Measurements from ENCODE around the gene ATF2.

Gene ATF2

DNA sequence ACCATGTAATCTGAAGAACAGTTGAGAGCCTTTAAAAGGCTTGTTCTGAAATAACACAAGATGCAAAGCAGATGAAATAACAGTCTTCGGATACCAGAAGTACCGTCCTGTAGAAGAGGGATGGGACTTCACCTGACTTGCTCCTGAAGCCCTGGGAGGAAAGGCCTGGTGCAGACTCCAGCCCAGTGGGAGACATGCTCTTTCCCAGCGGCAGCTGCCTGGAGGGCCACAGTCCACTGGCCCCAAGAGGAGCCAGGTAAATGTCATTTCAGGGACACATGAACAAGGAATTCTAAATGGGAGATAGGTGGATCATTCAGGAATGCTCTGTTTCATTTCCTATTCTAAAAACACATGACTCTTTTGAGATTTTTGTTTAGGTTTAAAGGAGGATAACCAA lies 140.2 kb downstream of the ATF2 start:
- Histone ChIP-seq H3K36me3 (ENCODE audit: control insufficient read depth, insufficient read depth, low read length) (no peaks in the 10 kb centered on the region), H3K4me3 (replicated peaks; ENCODE audit: low read depth, low read length) (no peak overlapping the region), H3K27me3 (replicated peaks; ENCODE audit: control insufficient read depth, insufficient read depth, low read length) (no peaks in the 10 kb centered on the region)
- DNase-seq (ENCODE audit: extremely low read depth, insufficient read length), result no peak
- no peak for TF ChIP-seq CTCF (IDR thresholded peaks at IDR 0.05; ENCODE audit: insufficient read depth, low read length, poor library complexity, severe bottlenecking)

DNA sequence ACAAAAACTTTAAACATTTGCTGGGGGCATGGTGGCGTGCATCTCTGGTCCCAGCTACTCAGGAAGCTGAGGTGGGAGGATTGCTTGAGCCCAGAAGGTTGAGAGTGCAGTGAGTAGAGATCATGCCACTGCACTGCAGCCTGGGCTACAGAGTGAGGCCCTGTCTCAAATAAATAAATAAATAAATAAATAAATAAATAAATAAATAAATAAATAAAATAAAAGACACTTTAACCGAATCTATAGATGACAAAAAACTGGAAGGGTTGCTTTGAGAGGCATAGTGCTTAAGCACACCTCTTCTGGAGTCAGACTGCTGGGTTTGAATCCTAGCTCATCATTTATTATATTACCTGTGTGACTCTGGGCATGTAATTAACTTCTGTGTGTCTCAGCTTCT lies 141.6 kb downstream of the ATF2 start:
- Histone ChIP-seq H3K36me3 (ENCODE audit: control insufficient read depth, insufficient read depth, low read length) (no peaks in the 10 kb centered on the region), H3K27me3 (replicated peaks; ENCODE audit: control insufficient read depth, insufficient read depth, low read length) (no peaks in the 10 kb centered on the region), H3K4me3 (replicated peaks; ENCODE audit: low read depth, low read length) (no peak overlapping the region)
- no peak for TF ChIP-seq CTCF (IDR thresholded peaks at IDR 0.05; ENCODE audit: insufficient read depth, low read length, poor library complexity, severe bottlenecking)
- no peak for DNase-seq (ENCODE audit: extremely low read depth, insufficient read length)

- Histone ChIP-seq H3K4me3 (replicated peaks; ENCODE audit: low read depth, low read length) (no peak overlapping the region), H3K27me3 (replicated peaks; ENCODE audit: control insufficient read depth, insufficient read depth, low read length) (no peaks in the 10 kb centered on the region), H3K36me3 (ENCODE audit: control insufficient read depth, insufficient read depth, low read length) (no peaks in the 10 kb centered on the region)
- TF ChIP-seq CTCF (IDR thresholded peaks at IDR 0.05; ENCODE audit: insufficient read depth, low read length, poor library complexity, severe bottlenecking), result no peak
- no peak for DNase-seq (ENCODE audit: extremely low read depth, insufficient read length)
Measured at GRCh38 chr2:175025946-175026345, 142.1 kb downstream of the ATF2 start.

- TF ChIP-seq CTCF (IDR thresholded peaks at IDR 0.05; ENCODE audit: insufficient read depth, low read length, poor library complexity, severe bottlenecking), result no peak
- Histone ChIP-seq H3K36me3 (ENCODE audit: control insufficient read depth, insufficient read depth, low read length) (no peaks in the 10 kb centered on the region), H3K4me3 (replicated peaks; ENCODE audit: low read depth, low read length) (no peak overlapping the region), H3K27me3 (replicated peaks; ENCODE audit: control insufficient read depth, insufficient read depth, low read length) (no peaks in the 10 kb centered on the region)
- DNase-seq (ENCODE audit: extremely low read depth, insufficient read length), result no peak
Measured at GRCh38 chr2:175025233-175025632, 142.8 kb downstream of the ATF2 start.

DNA sequence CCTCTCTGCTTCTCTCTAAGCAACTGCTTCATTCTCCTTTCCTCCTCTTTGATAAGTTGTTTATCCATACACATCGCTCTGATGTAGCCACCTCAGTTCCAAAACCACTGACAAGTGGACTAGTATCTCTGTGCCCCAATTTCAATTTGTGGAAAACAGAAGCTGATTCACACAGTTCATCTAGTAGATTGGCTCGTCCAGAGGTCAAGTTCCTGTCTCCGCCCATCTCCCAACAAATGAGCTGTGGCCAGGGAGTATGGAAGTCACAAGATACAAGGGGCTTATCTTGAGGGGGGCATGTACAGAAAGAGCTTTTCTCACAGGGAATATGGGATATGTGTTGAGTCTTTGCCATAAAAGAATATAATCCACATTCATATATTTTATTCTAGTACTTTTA lies 145.1 kb downstream of the ATF2 start:
- TF ChIP-seq CTCF (IDR thresholded peaks at IDR 0.05; ENCODE audit: insufficient read depth, low read length, poor library complexity, severe bottlenecking), result no peak
- DNase-seq (ENCODE audit: extremely low read depth, insufficient read length), result no peak
- Histone ChIP-seq H3K36me3 (ENCODE audit: control insufficient read depth, insufficient read depth, low read length) (no peaks in the 10 kb centered on the region), H3K27me3 (replicated peaks; ENCODE audit: control insufficient read depth, insufficient read depth, low read length) (no peaks in the 10 kb centered on the region), H3K4me3 (replicated peaks; ENCODE audit: low read depth, low read length) (no peak overlapping the region)
